Muscle layer of colon (tissue), 2 donors: ENCODE results near the gene ZNF556.
"Not testable (repeated sequence)": the region's sequence is repeated elsewhere in the genome, so short reads cannot be mapped to it uniquely, and the experiment has no call there.

Experiments
- H3K27ac ChIP-seq: one replicate; pipeline ENCODE4 v1.7.0; 2013; ENCODE audit warnings: low read depth, mild to moderate bottlenecking, low read length, moderate library complexity
- H3K27me3 ChIP-seq, 2 donors: one replicate each; pipeline ENCODE4 v1.7.0; 2013; ENCODE audit warnings: low read length in 2 of 2, mild to moderate bottlenecking in 2 of 2; ENCODE audit not compliant: insufficient read depth in 2 of 2, control insufficient read depth in 1 of 2
- H3K36me3 ChIP-seq: one replicate; pipeline ENCODE4 v1.7.0; 2013; ENCODE audit warnings: mild to moderate bottlenecking, low read length; ENCODE audit not compliant: insufficient read depth
- H3K4me1 ChIP-seq: one replicate; pipeline ENCODE4 v1.7.0; 2013; ENCODE audit warnings: mild to moderate bottlenecking, low read length; ENCODE audit not compliant: insufficient read depth
- H3K4me3 ChIP-seq, 2 donors: one replicate each; pipeline ENCODE4 v1.7.0; 2013; ENCODE audit warnings: low read length in 2 of 2, low read depth in 1 of 2, mild to moderate bottlenecking in 1 of 2, moderate library complexity in 1 of 2
- H3K9ac ChIP-seq: one replicate; pipeline ENCODE4 v1.7.0; 2013; ENCODE audit warnings: low read length
- H3K9me3 ChIP-seq: one replicate; pipeline ENCODE4 v1.7.0; 2013; ENCODE audit warnings: mild to moderate bottlenecking, low read length
- donor health status: abdominal sarcoma.
- donor health status: Adenocarcinoma of cecum.

Gene ZNF556

GRCh38 chr19:2887391-2887914, 20.3 kb downstream of the ZNF556 start:
- Histone ChIP-seq H3K36me3 (no peaks in the 10 kb centered on the region), H3K4me3 (no peak overlapping the region), H3K9ac (no peak overlapping the region), H3K9me3 (no peaks in the 10 kb centered on the region), H3K4me1 (peaks cover 4% of the 10 kb centered on the region), H3K27me3 (no peaks in the 10 kb centered on the region), H3K27ac (no peak overlapping the region)

GRCh38 chr19:2888731-2889224, 21.6 kb downstream of the ZNF556 start:
- H3K9ac ChIP-seq, result no peak overlapping the region
- no peaks in the 10 kb centered on the region for H3K9me3 ChIP-seq
- no peak overlapping the region for H3K27ac ChIP-seq
- no peak overlapping the region for H3K4me3 ChIP-seq
- H3K36me3 ChIP-seq, result no peaks in the 10 kb centered on the region
- H3K27me3 ChIP-seq, result no peaks in the 10 kb centered on the region
- peaks cover 4% of the 10 kb centered on the region for H3K4me1 ChIP-seq

- H3K9ac ChIP-seq, H3K9me3 ChIP-seq, H3K4me3 ChIP-seq: not testable (repeated sequence)
These were observed 23.4 kb downstream of the ZNF556 start for GRCh38 chr19:2890531-2890930.

DNA sequence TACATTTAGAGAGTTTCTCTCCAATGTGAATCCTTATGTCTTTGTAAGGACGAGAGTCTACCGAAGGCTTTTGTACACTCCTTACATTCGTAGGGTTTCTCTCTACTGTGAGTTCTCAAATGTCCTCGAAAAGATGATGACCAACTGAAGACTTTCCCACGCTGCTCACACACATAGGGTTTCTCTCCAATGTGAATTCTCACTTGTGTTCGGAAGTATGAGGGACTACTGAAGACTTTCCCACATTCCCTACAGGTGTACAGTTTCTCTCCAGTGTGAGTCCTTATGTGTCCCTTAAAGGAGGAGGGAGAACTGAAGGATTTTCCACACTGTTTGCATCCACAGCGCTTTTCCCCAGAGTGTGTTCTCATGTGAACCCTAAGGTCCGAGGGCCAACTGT, 29.6 kb downstream of the ZNF556 start:
- H3K36me3 ChIP-seq, result no peaks in the 10 kb centered on the region
- no peaks in the 10 kb centered on the region for H3K27me3 ChIP-seq
- no peak overlapping the region for H3K4me3 ChIP-seq
- peaks cover under 1% of the 10 kb centered on the region for H3K4me1 ChIP-seq
- H3K9me3 ChIP-seq, result no peaks in the 10 kb centered on the region
- no peak overlapping the region for H3K9ac ChIP-seq
- H3K27ac ChIP-seq, result no peak overlapping the region

More at GRCh38 chr19:2890531-2890930, 23.4 kb downstream of the ZNF556 start:
- not testable (repeated sequence) for H3K4me1 ChIP-seq, H3K27ac ChIP-seq, H3K27me3 ChIP-seq, H3K36me3 ChIP-seq

DNA sequence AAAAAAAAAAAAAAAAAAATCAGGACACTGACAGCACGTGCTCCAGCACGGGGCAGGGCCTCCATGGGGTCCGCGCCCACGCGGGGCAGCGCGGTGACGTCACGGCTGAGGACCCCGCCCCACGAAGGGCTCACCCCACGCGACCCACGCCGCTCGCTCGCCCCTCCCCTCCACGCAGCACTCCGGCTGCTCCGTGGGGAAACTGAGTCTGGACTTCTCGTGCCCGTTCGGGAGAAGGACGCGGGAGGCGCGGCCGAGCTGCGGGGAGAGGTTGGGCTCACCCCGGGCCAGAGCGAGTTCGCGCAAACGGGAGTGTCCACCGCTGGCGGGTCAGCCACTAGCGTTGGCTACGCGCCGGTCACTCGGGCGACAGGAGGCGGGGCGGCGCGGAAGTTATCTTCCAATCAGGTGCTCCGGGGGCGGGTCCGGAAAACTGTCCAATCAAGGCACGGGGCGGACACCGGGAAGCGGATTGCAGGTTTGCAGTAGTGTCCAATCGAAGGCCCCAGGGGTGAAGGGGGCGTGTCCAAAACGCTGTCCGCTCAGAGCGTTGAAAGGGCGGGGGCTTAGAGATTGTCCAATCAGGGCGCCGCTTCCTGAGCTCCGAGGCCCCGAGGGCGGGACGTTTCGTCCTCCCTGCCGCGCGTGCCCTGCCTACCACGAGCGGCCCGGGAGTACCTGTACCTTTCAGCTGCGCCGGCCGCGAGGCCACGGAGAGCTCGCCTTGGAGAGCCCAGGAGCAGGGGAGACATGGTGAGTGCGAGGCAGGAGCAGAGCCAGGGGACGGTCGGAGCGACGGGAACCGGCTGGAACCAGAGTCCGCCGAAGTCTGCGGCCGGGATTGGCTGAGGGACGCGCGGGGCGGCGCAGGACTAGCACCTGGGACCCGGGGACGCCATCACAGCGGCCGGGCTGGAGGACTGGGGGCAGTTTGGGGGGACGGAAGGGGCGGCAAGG, 33.4 kb downstream of the ZNF556 start, which contains the start of gene ZNF57:
Gene ZNF57 (plus strand): TSS at position 633 of the 957 bp plus-strand sequence. CDS start 118 bp downstream, at position 751.
- Histone ChIP-seq H3K36me3 (no peaks in the 10 kb centered on the region), H3K27ac (peak within 1 kb of the TSS; percentile 54), H3K4me3 (peak within 1 kb of the TSS; percentile 64 to 73), H3K9me3 (no peaks in the 10 kb centered on the region), H3K27me3 (no peaks in the 10 kb centered on the region), H3K9ac (no peak within 1 kb of the TSS), H3K4me1 (peaks cover 4% of the 10 kb centered on the region)

DNA sequence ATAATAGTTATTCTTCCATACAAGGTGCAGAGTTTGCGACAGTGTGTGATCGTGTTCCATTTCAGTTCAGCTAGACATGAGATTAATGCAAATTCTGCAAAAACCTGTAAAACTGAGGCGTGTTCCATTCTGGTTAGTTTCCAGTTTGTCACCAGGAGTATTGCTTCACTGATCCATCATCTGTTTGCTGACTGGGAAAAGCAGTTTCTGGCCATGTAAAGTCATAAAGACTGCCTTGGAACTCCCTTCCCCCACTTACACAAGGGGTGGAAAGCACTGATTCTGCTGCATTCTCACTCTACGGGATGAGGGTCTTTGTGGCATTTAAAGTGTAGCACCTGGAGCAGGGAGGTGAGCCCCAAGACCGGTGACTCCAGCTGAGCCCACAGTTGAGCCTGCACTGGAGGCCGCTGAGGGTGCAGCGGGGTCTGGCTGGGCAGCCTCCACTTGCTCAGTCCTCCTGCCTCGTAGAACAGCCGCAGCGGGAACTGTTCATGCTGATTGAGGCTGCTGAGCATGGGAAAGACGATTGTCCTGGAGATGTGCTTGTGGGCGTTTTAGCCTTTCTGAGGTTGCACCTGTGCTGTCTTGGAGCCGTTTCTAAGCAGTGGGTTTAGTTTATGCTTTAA, 35.6 kb downstream of the ZNF556 start:
- H3K9ac ChIP-seq, result no peak overlapping the region
- no peaks in the 10 kb centered on the region for H3K36me3 ChIP-seq
- no peak overlapping the region for H3K27ac ChIP-seq
- H3K9me3 ChIP-seq, result no peaks in the 10 kb centered on the region
- H3K4me1 ChIP-seq, result peaks cover 4% of the 10 kb centered on the region
- no peaks in the 10 kb centered on the region for H3K27me3 ChIP-seq
- no peak overlapping the region for H3K4me3 ChIP-seq

- not testable (repeated sequence) for H3K9me3 ChIP-seq, H3K27me3 ChIP-seq, H3K27ac ChIP-seq, H3K4me1 ChIP-seq, H3K9ac ChIP-seq, H3K4me3 ChIP-seq, H3K36me3 ChIP-seq
These were observed 36.2 kb downstream of the ZNF556 start for GRCh38 chr19:2903326-2903725.

DNA sequence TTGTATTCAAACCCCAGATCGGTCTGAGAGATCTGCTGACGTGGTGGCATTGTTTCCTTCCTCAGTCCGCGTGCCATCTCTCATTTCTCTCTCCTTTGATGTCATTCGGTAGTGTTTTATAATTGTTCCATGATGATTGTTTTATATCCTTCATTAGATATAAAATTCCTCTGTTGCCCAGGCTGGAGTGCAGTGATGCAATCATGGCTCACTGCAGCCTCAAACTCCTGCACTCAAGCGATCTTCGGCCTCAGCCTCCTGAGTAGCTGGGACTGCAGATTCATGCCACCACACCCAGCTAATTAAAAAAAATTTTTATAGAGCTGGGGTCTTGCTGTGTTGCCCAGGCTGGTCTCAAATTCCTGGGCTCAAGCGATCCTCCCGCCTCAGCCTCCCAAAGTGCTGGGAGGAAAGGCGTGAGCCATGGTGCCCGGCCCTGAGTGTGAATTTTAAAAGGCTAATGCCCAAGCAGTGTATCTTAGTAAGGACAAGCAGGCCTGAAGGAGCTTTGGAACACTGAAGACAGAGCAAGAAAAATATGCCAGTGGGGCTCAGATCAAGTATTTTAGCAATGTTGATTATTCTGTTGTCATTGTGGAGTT, 38.9 kb downstream of the ZNF556 start:
- Histone ChIP-seq H3K27me3 (no peaks in the 10 kb centered on the region), H3K36me3 (no peaks in the 10 kb centered on the region), H3K4me3 (no peak overlapping the region), H3K9me3 (no peaks in the 10 kb centered on the region), H3K9ac (no peak overlapping the region), H3K27ac (no peak overlapping the region), H3K4me1 (peaks cover 4% of the 10 kb centered on the region)

DNA sequence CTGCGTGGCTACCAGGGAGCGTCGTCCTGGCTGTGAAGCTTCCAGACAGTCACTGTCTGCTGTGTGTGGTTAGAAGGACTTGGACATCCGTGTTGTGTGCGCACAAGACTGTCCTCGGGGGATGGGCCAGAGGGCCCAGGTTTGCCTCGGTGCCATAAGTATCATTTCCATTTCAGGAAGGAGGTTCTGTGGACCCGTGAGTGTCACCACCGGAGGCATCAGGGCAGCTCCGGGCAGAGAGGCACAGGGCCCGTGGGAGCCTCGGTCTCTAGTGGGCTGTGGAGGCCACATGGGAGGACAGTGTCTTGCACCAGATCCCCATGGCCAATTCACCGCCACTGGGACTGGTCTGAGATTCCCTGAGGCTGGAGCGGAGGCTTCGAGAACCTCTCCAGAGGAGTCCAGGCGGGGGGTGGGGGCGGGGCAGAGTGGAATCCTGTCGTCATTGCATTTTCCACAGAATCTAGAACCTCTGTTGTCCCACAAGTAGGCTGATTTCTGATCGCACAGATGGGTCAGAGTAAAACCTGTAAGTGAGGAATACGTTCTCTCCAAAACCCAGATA, 39.6 kb downstream of the ZNF556 start:
- Histone ChIP-seq H3K9me3 (no peaks in the 10 kb centered on the region), H3K27me3 (no peaks in the 10 kb centered on the region), H3K27ac (no peak overlapping the region), H3K36me3 (no peaks in the 10 kb centered on the region), H3K4me3 (no peak overlapping the region), H3K4me1 (peaks cover 3% of the 10 kb centered on the region), H3K9ac (no peak overlapping the region)

- Histone ChIP-seq H3K27ac (no peak overlapping the region), H3K9me3 (no peaks in the 10 kb centered on the region), H3K4me3 (no peak overlapping the region), H3K4me1 (no peaks in the 10 kb centered on the region), H3K27me3 (no peaks in the 10 kb centered on the region), H3K36me3 (peaks cover 12% of the 10 kb centered on the region), H3K9ac (no peak overlapping the region)
These were observed 45.2 kb downstream of the ZNF556 start for GRCh38 chr19:2912306-2912705.
